IPS-15b (cell line): ENCODE measurements around the gene JPH4.

Experiments
- H3K27me3 ChIP-seq: one replicate; pipeline ENCODE4 v1.6.1; 2013; ENCODE audit warnings: low read length; ENCODE audit not compliant: control insufficient read depth, insufficient read depth
- H3K36me3 ChIP-seq: one replicate; pipeline ENCODE4 v1.6.1; 2013; ENCODE audit warnings: low read length; ENCODE audit not compliant: control insufficient read depth, insufficient read depth
- H3K4me1 ChIP-seq: one replicate; pipeline ENCODE4 v1.6.1; 2013; ENCODE audit warnings: mild to moderate bottlenecking, low read length; ENCODE audit not compliant: control insufficient read depth, insufficient read depth
- H3K4me3 ChIP-seq: one replicate; pipeline ENCODE4 v1.5.1; 2013; ENCODE audit warnings: low read depth, low read length
- H3K9ac ChIP-seq: one replicate; pipeline ENCODE4 v1.6.1; 2013; ENCODE audit warnings: low read depth, mild to moderate bottlenecking, low read length
- H3K9me3 ChIP-seq: one replicate; pipeline ENCODE4 v1.6.1; 2013; ENCODE audit warnings: mild to moderate bottlenecking, low read length; ENCODE audit not compliant: control insufficient read depth, insufficient read depth

JPH4 gene

GRCh38 chr14:23523229-23524016 is 55.2 kb downstream of the JPH4 start:
- H3K4me1 ChIP-seq: peaks cover 14% of the 10 kb centered on the region
- no peak overlapping the region for H3K4me3 ChIP-seq
- no peaks in the 10 kb centered on the region for H3K9me3 ChIP-seq
- H3K36me3 ChIP-seq: peaks cover 36% of the 10 kb centered on the region
- H3K9ac ChIP-seq: no peak overlapping the region
- no peaks in the 10 kb centered on the region for H3K27me3 ChIP-seq

GRCh38 chr14:23522643-23523198 is 55.9 kb downstream of the JPH4 start:
- H3K27me3 ChIP-seq: no peaks in the 10 kb centered on the region
- no peaks in the 10 kb centered on the region for H3K9me3 ChIP-seq
- H3K9ac ChIP-seq: no peak overlapping the region
- peaks cover 11% of the 10 kb centered on the region for H3K4me1 ChIP-seq
- peaks cover 36% of the 10 kb centered on the region for H3K36me3 ChIP-seq
- no peak overlapping the region for H3K4me3 ChIP-seq

DNA sequence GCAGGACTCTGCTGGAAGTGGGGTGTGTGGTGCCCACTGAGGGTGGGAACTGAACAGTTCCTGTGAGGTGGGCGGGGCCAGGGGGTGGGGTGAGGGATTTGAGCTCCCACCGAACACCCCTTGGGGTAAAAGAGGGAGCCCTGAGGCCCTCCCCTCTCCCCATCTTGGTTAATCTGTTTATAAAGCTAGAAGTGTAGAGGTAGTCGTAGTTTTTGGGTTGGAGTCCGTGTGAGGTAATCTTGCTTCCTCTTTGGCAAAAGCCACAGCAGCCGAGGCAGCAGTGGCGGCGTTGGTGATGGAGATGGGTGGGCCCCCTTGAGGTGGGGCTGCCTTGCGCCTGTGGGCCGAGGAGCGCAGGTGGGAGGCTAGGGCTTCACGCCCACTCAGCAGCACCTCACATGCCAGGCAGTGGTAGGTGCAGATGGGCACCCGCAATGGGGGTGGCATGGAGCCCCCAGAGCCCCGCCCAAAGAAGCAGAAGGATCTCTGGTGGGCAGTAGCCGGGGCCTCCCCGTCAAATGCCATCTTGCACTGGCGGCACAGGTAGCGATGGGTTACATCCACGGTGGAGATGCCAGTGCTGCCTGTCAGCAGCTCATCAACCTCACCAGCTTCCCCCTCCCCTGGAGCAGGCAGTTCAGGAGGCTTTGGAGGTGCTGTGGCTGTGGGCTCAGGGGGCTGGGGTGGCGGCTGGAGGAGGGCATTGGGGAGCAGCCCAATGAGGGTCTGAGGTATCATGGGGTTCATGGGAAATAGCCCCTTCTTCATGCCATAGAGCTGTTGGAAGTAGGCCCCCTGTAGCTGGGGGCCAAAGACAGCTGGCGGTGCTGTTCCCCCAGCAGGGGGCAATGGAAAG is 56.6 kb downstream of the JPH4 start:
- no peak overlapping the region for H3K4me3 ChIP-seq
- no peak overlapping the region for H3K9ac ChIP-seq
- no peaks in the 10 kb centered on the region for H3K27me3 ChIP-seq
- H3K9me3 ChIP-seq: no peaks in the 10 kb centered on the region
- peaks cover 31% of the 10 kb centered on the region for H3K36me3 ChIP-seq
- H3K4me1 ChIP-seq: peaks cover 11% of the 10 kb centered on the region

GRCh38 chr14:23520899-23521533 is 57.6 kb downstream of the JPH4 start:
- Histone ChIP-seq H3K27me3 (no peaks in the 10 kb centered on the region), H3K4me3 (no peak overlapping the region), H3K9me3 (no peaks in the 10 kb centered on the region), H3K9ac (no peak overlapping the region), H3K4me1 (peaks cover 11% of the 10 kb centered on the region), H3K36me3 (peaks cover 21% of the 10 kb centered on the region)

DNA sequence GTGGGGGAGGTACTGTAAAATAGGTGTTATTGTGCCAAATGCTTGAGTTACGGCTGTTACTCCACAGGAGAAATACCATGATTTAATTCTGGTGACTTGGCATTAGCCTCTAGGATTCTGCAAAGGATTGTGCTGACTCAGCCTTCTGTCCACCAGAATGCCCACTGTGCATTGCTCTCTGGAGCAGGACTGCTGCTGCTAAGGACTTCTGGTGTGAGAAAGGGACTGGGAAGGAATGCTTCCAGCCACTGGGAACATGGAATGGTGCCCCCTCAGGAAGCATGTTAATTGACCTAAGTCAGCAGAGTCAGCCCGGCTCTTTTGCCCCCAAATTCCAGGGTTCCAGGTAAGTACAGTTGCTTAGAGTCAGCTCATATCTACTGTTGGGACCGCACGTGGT is 59.9 kb downstream of the JPH4 start:
- Histone ChIP-seq H3K9me3 (no peaks in the 10 kb centered on the region), H3K4me3 (no peak overlapping the region), H3K9ac (no peak overlapping the region), H3K36me3 (peaks cover 10% of the 10 kb centered on the region), H3K27me3 (no peaks in the 10 kb centered on the region), H3K4me1 (peaks cover 11% of the 10 kb centered on the region)
